ENCODE data around the gene HMGXB4. TPM values are rescaled to one million over a fixed set of nuclear protein-coding genes. Genes with fewer than 3 reads are reported as not detected.

The HMGXB4 gene
- total RNA-seq, 1 donor from 2014 or later, result 25.7 TPM

DNA sequence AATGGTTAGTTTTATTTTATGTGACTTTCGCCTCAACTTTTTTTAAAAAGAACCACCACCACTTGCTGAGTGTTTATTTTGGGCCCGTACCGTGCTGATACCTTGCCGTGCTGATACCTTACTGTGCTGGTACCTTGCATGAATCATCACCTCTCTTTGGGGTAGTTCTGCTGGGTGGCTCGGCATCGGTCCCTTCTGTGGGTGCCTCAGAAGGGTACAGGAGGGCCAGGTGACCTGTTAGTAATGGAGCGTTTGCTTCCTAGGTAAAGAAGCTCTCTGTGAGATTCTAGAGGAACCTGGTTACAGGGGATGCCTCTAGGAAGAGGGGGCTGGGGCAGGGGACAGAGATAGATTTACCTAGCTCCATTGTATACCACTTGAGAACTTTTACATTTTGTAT lies 59.5 kb downstream of the HMGXB4 start:
- peaks cover 18% of the 10 kb centered on the region for H3K36me3 Mint-ChIP-seq (ENCODE audit: unreplicated experiment)
- DNase-seq (ENCODE audit: extremely low spot score, unreplicated experiment), result no peak
- no peak overlapping the region for H3K4me3 Mint-ChIP-seq (ENCODE audit: unreplicated experiment)
- H3K27ac Mint-ChIP-seq (ENCODE audit: unreplicated experiment), result no peak overlapping the region
- no peak for TF ChIP-seq CTCF (IDR thresholded peaks at IDR 0.05)
- no peaks in the 10 kb centered on the region for H3K27me3 Mint-ChIP-seq (ENCODE audit: unreplicated experiment)
- H3K9me3 Mint-ChIP-seq (ENCODE audit: unreplicated experiment), result no peaks in the 10 kb centered on the region
- H3K4me1 Mint-ChIP-seq (ENCODE audit: unreplicated experiment), result peaks cover 27% of the 10 kb centered on the region

- peaks cover 24% of the 10 kb centered on the region for H3K36me3 Mint-ChIP-seq (ENCODE audit: unreplicated experiment)
- H3K4me1 Mint-ChIP-seq (ENCODE audit: unreplicated experiment), result peaks cover 20% of the 10 kb centered on the region
- no peak overlapping the region for H3K27ac Mint-ChIP-seq (ENCODE audit: unreplicated experiment)
- DNase-seq (ENCODE audit: extremely low spot score, unreplicated experiment), result no peak
- no peak for TF ChIP-seq CTCF (IDR thresholded peaks at IDR 0.05)
- H3K9me3 Mint-ChIP-seq (ENCODE audit: unreplicated experiment), result no peaks in the 10 kb centered on the region
- H3K27me3 Mint-ChIP-seq (ENCODE audit: unreplicated experiment), result no peaks in the 10 kb centered on the region
- no peak overlapping the region for H3K4me3 Mint-ChIP-seq (ENCODE audit: unreplicated experiment)
Observed at GRCh38 chr22:35317680-35318290, 60.5 kb downstream of the HMGXB4 start.

- H3K36me3 Mint-ChIP-seq (ENCODE audit: unreplicated experiment), result peaks cover 31% of the 10 kb centered on the region
- no peak overlapping the region for H3K4me3 Mint-ChIP-seq (ENCODE audit: unreplicated experiment)
- no peaks in the 10 kb centered on the region for H3K9me3 Mint-ChIP-seq (ENCODE audit: unreplicated experiment)
- no peak for DNase-seq (ENCODE audit: extremely low spot score, unreplicated experiment)
- no peak for TF ChIP-seq CTCF (IDR thresholded peaks at IDR 0.05)
- no peak overlapping the region for H3K27ac Mint-ChIP-seq (ENCODE audit: unreplicated experiment)
- peaks cover 12% of the 10 kb centered on the region for H3K4me1 Mint-ChIP-seq (ENCODE audit: unreplicated experiment)
- H3K27me3 Mint-ChIP-seq (ENCODE audit: unreplicated experiment), result no peaks in the 10 kb centered on the region
Observed at GRCh38 chr22:35318346-35319215, 61.3 kb downstream of the HMGXB4 start.

- no peak for DNase-seq (ENCODE audit: extremely low spot score, unreplicated experiment)
- no peaks in the 10 kb centered on the region for H3K9me3 Mint-ChIP-seq (ENCODE audit: unreplicated experiment)
- no peaks in the 10 kb centered on the region for H3K27me3 Mint-ChIP-seq (ENCODE audit: unreplicated experiment)
- no peak overlapping the region for H3K4me3 Mint-ChIP-seq (ENCODE audit: unreplicated experiment)
- TF ChIP-seq CTCF (IDR thresholded peaks at IDR 0.05), result no peak
- peaks cover 4% of the 10 kb centered on the region for H3K4me1 Mint-ChIP-seq (ENCODE audit: unreplicated experiment)
- peaks cover 40% of the 10 kb centered on the region for H3K36me3 Mint-ChIP-seq (ENCODE audit: unreplicated experiment)
- H3K27ac Mint-ChIP-seq (ENCODE audit: unreplicated experiment), result no peak overlapping the region
Observed at GRCh38 chr22:35319244-35319985, 62.1 kb downstream of the HMGXB4 start.

- no peak overlapping the region for H3K27ac Mint-ChIP-seq (ENCODE audit: unreplicated experiment)
- no peaks in the 10 kb centered on the region for H3K27me3 Mint-ChIP-seq (ENCODE audit: unreplicated experiment)
- no peak for DNase-seq (ENCODE audit: extremely low spot score, unreplicated experiment)
- H3K36me3 Mint-ChIP-seq (ENCODE audit: unreplicated experiment), result peaks cover 56% of the 10 kb centered on the region
- H3K4me1 Mint-ChIP-seq (ENCODE audit: unreplicated experiment), result no peaks in the 10 kb centered on the region
- TF ChIP-seq CTCF (IDR thresholded peaks at IDR 0.05), result no peak
- H3K4me3 Mint-ChIP-seq (ENCODE audit: unreplicated experiment), result no peak overlapping the region
- no peaks in the 10 kb centered on the region for H3K9me3 Mint-ChIP-seq (ENCODE audit: unreplicated experiment)
Observed at GRCh38 chr22:35322126-35322525, 64.8 kb downstream of the HMGXB4 start.
